HG02852 (cell line): ENCODE results near the gene UBE2QL1.
"Not testable (repeated sequence)": the region's sequence is repeated elsewhere in the genome, so short reads cannot be mapped to it uniquely, and the experiment has no call there.

Experiments
- ATAC-seq: cut with Tn5 transposase; IDR thresholded peaks from one replicate; pipeline ENCODE4 v1.9.1; 2021; ENCODE audit warnings: mild to moderate bottlenecking, moderate library complexity; ENCODE audit not compliant: unreplicated experiment

Gene UBE2QL1

DNA sequence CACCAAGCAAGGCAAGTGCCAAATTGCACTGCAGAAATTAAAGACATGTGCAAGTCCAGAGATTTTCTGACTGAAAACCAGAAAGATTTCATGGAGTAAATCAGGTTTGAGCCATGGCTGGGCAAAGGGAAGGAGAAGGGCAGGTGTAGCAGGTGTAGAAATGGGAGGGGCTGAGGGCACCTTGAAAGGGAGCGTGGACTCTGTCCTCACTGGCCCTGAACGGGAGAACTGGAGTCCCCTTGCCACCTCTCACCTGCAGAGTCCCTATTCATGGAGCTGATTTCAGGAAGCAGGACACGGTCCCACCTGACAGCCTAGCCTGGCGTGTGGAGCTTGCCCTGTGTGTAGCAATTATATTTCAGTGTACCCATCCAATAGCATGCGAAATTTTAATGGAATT, 46.3 kb downstream of the UBE2QL1 start:
- no peak for ATAC-seq

DNA sequence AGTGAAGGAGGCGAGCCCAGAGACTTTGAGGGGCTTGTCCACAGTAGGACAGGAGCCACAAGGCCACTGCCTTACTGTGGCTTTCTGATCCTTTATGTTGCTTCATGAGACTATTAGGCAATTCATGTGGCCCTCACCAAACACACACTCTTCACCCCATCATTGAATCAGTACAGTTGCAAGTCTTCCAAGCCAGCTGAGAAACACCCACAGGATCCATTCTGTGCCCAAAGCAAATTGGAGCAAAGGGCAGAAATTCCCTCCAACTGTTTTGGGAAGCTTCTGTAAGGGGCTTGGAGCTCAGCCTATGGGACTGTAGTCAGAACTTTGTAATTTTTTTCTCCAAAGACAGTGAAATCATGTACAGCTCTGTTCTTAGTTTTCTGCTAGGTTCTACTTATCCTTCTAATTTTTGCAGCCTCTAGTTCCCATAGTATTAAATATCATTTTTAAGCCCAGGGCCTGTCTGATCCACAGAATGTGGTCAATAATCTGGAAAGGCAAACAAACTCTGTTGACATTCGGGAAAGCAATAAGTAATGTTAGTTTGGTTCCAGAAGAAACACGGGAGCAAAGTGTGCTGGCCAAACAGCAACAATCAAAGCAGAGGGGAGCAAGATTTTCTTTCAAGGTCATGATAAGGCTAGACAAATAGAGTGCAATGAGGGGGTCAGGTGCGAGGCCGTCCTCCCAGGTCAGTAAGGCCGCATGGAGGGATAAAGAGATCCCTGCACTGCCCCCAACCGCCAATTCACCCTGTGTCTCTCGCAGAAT, 47.0 kb downstream of the UBE2QL1 start:
- no peak for ATAC-seq

DNA sequence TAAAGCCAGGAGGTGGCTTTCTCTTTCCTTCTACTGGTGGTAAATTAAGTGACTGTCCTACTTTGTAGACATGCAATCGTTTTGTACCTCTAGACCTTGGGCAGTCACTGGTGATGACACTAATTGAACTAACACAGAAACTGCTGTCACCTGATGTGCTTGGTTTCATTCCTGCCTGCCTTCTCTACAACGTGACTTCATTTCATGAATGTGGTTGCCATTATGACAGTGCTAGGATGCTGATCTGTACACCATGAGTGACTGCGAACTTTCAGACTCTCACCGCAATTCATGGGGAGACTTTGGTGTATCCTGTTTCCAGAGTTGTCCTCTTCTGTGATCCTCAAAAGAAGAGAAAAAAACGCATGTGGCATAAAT, 47.5 kb downstream of the UBE2QL1 start:
- ATAC-seq: peak; percentile 96

DNA sequence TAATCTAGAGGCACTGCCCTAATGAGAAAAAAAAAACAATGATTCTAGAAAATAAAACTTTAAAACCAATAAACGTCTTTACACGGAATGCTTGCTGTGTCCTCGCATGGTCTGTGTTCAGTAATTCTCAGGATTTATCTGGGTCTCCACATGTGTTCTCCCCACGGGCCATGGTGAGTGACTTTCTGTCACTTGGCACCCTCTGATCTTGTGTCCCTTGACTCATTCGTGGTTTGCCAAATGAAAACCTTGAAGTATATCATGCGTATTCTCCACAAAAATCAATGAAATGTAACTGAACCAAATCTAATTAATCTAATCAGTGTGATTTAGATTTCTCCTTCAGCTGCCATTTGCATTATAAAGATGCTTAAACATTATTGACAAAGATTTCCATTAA, 48.0 kb downstream of the UBE2QL1 start:
- ATAC-seq: no peak

DNA sequence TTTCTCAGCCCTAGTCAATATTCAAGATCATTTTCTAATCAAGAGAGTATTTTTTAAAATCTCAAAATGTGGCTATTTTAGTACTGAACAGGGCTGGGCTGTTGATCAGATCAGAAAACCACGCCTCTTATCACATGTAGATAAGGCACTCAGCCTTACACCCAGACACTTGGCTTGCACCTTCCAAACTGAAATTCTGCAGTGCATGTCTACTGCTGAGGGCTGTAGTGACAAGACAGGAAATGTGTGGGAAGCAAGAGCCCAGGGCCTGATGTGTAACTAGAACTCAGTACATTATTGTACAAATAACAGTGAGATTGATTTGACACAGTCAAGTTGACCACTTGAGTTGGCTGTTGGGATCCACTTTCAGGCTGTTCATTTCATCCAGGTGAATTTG, 48.6 kb downstream of the UBE2QL1 start:
- peak; percentile 30 for ATAC-seq

DNA sequence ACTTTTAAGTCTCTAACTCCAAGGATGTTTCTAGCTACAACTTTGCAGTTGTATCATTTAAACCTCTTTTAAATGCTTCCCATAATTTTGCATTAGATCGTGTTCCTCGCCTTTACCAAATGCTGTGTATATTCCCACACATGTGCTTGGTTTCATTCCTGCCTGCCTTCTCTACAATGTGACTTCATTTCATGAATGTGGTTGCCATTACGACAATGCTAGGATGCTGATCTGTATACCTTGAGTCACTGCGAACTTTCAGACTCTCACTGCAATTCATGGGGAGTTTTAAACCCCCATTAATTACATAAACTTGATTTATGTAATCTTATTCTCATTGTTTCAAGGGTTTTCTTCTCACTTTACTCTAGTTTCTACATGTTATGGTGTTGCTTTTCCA, 50.3 kb downstream of the UBE2QL1 start:
- no peak for ATAC-seq

DNA sequence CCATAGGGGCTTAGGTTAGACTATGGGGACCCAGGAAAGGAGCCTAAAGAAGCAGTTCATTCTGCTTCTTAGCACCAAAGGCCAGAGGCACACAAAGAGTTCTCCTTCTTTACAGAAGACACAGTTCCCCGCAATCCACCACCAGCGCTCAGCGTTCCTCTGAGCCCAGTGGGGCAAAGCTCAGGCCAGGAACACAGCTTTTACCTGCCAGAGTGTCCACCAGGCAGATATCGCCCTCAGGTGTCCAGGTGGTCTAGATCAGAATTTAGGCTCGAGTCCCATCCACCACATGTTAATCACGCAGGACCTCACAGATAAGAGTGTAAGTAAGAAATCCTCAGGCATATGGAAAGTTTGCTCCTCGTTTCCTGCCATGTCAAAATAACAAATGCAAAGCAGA, 53.0 kb downstream of the UBE2QL1 start:
- ATAC-seq: no peak

DNA sequence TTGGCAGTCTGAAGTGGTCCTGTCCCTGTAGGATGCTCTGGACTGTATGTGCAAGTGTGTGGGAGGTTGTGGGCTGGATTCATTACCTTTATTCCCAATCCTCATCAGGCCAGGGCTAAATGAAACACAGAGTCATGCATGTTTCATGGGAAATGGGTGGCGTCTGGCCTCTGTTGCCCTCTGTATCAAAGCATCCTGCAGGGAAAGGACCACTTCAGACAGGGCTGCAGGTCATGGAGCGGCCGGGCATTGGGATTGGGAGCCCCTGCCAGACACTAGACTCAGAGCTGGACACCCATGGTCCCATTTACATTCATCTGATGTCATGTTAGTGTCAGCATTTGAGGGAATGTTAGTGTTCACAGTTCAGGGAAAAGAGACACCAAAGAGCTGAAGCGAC, 53.8 kb downstream of the UBE2QL1 start:
- ATAC-seq: no peak

DNA sequence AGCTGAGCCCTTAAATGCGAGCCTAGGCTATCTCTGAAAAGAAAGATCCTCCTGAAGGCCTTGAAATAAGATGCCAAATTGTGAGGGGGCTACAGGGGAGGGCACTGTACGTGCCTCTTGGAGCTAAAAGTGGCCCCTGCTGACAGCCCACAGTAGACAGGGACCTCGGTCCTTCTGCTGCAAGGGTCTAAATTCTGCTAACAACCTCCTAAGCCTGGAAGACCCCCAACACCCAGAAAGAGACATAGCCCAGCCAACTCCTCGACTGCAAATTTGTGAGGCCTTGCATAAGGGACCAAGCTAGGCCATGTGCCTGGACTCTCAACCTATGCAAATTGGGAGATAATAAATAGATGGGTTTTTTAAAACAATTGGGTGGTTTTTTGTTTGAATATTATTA, 54.7 kb downstream of the UBE2QL1 start:
- no peak for ATAC-seq

DNA sequence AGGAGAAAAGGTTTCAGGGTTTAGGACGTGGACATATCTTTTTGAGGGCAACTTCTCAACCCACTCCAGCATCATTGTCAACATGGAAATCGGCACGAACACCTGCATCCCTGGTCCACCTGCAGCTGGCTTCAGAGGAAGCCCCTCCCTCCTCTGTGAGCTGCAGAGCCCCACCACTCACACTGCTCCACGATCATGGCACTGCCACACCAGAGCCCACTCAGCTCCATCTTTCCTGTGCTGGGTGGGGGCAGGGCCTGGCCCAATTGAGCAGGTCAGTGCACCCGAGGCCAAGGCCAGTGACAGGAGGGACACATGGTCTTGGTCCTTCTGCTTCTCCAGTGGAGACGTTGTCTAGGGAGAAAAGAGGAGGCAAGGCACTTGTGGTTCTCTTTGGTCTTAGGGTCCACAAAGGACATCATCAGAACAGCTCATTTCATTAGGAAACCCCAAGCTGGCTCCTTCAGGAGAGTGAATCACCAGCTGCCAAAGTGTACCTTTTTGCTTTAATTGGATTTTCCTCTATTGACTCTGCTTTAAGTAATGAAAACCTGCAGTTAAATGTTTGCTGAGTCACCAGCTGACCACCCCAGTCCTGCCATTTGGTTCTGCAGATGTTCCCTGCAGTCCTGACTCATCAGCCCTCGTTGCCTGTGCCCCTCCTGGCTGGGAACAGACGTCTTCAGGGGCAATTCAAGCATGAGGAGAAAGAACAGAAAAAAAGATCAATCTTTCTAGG, 56.2 kb downstream of the UBE2QL1 start:
- no peak for ATAC-seq

DNA sequence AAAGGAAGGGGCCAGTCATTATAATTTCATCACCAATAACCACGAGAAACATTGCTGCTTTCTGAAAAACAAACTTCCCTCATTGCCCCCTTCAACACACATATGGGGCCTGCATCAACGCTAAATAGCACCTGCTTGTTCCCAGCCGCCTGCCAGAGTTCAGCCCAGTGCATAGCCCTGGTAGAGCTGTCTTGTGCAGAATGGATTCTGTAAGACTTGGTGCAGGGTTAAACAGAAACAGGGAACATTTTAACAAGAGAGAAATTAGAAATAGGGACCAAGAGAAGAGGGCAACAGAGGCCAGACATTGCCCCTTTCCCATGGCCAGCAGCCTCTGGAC, 56.7 kb downstream of the UBE2QL1 start:
- no peak for ATAC-seq

DNA sequence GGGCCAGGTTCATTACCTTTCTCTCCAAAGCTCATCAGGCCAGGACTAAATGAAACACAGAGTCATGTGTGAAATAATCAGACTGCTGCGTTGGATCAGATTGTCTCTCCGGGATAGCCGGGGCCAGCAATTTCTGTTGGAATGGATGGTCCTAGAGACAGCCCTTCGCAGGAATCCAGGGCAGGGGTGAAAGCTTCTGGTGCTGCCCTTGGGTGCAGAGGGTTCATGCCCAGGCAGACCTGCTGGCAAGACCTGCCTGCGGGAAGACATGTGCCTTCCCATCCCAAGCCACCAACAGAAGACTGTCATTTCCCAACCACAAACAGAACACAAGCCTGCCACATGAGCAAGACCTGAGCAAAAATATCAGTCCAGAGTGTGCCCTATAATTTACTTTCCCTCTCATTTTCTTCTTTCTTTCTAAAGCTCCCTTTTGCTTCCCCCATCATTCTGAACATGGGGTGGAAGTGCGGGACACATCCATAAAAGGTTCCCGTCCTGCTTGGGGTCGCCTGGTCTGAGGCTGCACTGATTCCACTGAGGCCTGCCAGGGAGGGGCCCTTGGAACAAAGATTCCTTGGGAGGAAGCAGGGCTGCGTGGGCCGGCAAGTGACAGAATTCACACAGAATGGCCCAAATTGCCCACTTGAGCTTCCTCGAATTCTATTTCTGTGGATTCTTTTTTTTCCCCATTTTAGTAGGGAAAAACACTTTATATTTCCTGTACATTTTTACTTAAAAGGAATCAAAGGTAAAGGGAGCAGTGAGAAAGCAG, 57.3 kb downstream of the UBE2QL1 start:
- no peak for ATAC-seq

DNA sequence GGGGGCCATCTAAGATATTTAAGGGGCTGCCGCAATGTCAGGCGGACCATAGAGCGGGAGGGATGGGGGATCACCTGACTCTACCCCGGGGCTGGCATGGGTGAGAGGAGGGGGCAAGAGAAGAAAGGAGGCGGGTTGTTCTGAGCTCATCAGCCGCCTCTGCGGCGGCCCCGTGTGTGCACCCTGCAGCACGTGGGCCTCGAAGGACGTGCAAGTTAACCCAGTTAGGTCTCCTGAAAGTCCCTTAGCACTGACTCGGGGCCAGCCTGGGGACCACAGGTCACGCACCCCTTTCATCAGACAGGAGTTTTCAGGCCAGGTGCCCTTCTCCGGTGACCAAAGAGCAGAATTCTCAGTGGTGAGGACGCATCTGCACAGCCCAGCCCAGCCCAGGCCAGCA, 58.0 kb downstream of the UBE2QL1 start:
- ATAC-seq: no peak

DNA sequence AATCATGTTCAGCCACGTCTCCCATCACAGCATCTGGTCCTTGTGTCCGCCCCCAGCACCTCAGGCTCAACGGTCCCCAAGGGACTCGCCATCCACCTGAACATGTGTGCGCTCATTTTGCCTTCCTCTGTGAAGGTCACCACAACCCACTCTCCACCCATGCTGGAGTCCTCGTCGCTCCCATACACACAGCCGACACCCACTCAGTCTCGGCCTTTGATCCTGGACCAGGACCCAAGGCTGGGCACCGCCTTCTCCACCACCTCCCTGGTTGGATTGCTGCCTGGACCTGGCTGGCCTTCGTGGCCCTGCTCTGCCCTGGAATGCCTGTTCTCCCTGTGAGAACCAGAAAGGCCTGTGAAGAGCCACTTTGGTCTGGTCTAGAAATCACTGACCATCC, 60.3 kb downstream of the UBE2QL1 start:
- ATAC-seq: no peak

DNA sequence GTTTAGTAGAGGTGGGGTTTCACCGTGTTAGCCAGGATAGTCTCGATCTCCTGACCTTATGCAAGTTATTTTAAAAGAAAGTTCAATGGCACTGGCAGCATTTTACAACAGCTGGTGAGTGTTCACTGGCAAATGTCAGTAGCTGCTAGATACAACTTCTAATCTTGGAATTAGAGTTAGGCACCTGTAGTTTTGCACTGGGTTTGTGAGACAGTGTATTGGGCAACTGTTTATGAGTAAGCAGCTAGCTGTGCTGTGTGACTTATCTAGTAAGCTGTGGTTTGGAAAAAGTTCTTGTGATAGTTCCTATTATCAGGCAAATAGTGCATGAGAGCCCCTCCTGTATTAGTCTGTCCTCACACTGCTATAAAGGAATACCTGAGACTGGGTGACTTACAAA, 61.5 kb downstream of the UBE2QL1 start:
- no peak for ATAC-seq

DNA sequence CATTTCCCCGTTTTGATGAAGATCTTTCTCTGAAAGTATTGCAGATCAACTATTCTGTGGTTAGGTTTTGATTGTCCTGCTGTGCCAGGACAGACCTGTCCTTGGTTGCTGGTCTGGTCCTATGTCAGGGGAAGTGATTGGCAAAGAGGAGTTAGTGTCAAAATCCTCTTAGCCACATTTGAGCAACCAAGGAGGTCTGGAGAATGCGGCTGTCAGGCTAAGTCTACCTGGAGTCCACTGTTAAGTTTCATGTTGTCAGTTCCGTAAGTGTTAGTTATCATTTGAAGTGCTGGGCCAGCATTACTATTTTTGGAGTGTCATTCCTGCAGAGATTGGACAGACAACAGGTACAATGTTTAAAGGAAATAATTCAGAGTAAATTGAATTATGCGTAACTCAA, 62.3 kb downstream of the UBE2QL1 start:
- ATAC-seq: no peak

DNA sequence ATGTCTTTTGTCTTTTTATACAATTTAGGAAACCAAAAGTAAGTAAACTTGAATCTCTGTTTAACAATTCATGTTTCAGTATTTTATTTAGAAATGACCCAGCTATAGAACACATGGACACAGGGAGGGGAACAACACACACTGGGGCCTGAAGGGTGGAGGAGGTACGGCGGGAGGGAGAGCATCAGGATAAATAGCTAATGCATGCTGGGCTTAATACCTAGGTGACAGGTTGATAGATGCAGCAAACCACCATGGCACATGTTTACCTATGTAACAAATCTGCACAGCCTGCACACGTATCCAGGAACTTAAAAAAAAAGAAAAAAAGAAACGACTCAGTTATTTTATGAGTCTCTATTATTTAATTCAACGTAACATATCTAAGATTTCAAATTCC, 67.2 kb downstream of the UBE2QL1 start:
- not testable (repeated sequence) for ATAC-seq

DNA sequence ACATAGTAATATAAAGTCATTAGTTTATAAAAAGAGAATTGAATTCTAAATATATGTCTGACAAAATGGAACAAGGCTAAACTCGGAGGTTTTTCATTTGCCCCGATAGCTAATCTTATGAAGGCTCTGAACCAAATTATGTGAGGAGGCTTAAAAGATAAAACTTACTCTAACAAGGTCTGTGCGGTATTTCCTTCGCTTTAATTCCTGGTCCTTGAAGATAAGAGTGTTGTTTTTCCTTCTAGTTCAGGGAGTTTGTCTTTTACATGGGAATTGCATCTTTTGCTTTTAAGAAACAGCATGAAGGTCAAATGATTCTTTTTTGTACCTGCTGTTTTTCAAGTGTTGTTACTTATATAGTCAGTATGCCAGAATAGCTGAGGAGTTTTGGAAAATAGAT, 68.2 kb downstream of the UBE2QL1 start:
- no peak for ATAC-seq

DNA sequence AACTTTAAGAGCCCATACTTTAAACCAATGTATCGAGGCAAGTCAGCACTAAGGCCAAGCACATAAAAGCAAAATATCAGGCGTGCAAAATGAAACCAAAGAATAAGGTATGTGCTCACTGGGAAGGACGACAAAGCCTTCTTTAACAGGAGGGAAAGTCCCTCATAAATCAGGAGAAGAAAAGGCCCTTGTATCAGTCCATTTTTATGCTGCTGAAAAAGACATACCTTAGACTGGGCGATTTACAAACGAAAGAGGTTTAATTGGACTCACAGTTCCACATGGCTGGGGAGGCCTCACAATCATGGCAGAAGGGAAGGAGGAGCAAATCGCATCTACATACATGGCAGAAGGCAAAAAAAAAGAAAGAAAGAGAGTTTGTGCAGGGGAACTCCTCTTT, 68.9 kb downstream of the UBE2QL1 start:
- ATAC-seq: no peak

DNA sequence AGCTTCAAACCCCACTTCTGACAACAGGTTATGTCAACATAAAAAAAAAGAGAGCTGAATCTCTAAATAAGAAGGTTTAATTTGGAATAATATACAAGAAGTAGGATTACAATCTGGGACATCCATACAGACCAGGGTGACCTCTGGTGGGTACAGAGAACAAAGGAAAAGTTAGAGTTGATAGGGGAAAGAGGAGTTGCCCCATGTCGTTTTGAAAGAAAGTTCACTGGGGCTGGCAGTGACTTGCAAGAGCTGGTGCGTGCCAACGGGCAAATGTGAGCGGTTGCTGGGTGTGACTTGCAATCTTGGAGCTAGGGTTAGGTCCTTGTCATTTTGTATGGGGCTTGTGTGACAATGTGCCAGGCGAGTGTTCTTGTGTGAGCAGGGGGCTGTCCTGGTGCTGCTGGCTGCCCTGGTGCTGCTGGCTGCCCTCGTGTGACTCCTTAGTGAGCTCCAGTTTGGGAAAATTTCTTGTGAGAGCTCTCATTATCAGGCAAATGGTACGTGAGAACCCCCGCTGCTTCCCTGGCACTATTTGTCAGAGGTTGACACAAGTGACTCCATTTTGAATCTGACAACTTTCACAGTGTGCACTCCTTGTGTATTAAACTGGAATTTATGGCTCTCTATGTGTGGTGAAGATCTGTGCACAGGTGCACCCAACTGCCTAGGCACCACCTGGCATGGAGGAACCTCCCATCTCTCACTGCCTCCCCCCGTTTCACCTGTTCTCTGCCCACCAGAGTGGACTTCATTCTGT, 69.8 kb downstream of the UBE2QL1 start:
- ATAC-seq: no peak

DNA sequence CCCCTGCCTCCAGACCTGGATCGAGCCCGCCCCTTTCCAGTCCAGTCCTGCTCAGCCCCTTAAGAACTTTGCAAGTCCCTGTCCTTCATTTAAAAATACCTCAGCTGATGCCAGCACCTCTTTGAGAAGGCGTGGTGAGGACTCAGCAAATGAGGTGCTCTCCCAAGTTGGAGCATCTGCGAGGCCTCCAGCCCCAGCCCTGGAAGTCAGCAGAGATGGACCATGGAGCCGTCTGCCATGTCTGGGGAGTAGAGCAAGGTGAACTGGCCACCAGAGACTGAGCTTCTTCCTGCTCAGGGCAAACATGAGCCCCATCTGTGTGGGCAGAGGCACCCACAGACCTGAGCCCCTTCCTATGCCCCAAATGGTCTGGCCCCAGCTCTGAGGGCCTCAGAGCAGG, 71.5 kb downstream of the UBE2QL1 start:
- ATAC-seq: no peak
